Astrocyte (in vitro differentiated cells and primary cell): ENCODE results near the gene MYO1E.

Experiments
- EZH2 ChIP-seq: IDR thresholded peaks from 2 replicates; pipeline ENCODE4 v1.6.1; 2012; ENCODE audit warnings: mild to moderate bottlenecking, low read length, inconsistent platforms; ENCODE audit not compliant: insufficient read depth
- TF ChIP-seq, protein P1 (sequence below): IDR thresholded peaks from 2 replicates; pipeline ENCODE4 v1.5.1; 2011; ENCODE audit warnings: low read depth, mild to moderate bottlenecking, inconsistent platforms, low read length, moderate library complexity; ENCODE audit not compliant: insufficient read depth

DNA sequence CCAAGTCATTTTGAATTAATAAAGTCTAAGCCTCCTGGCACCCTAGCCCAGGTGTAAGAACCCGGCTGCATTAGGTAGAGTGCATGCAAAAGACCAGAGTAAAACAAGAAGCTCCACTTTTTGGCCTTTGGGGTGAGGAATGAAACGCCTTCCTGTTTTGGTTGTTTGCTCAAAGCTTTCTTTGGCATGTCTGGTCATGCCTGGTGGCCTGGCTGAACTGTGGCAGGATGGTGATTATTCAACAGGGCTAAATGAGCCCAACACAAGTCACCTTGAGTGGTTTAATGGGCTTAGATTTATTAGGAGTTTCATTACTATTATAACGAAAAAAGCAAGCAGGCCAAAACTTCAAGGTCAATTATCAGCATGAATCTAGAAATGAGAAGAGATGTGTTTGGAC, 206.9 kb downstream of the MYO1E start:
- TF ChIP-seq, protein P1, sequence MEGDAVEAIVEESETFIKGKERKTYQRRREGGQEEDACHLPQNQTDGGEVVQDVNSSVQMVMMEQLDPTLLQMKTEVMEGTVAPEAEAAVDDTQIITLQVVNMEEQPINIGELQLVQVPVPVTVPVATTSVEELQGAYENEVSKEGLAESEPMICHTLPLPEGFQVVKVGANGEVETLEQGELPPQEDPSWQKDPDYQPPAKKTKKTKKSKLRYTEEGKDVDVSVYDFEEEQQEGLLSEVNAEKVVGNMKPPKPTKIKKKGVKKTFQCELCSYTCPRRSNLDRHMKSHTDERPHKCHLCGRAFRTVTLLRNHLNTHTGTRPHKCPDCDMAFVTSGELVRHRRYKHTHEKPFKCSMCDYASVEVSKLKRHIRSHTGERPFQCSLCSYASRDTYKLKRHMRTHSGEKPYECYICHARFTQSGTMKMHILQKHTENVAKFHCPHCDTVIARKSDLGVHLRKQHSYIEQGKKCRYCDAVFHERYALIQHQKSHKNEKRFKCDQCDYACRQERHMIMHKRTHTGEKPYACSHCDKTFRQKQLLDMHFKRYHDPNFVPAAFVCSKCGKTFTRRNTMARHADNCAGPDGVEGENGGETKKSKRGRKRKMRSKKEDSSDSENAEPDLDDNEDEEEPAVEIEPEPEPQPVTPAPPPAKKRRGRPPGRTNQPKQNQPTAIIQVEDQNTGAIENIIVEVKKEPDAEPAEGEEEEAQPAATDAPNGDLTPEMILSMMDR = no peak
- TF ChIP-seq EZH2 = no peak
